Astrocyte of the spinal cord (primary cell): ENCODE results near the gene CA6.

ENCODE experiments used
- DNase-seq: peaks from one replicate; pipeline ENCODE4 v3.0.0; 2011; ENCODE audit warnings: low read depth, low spot score
- H3K4me3 ChIP-seq: 2 replicates; pipeline ENCODE4 v1.5.1; 2011; ENCODE audit warnings: low read depth, mild to moderate bottlenecking, low read length, moderate library complexity
- in situ Hi-C: cut with HindIII; loops from 2 replicates; pipeline ENCODE4 v1.10.0; 2017; ENCODE audit warnings: low sequenced_read_pairs
- TF ChIP-seq, protein P1 (sequence below): IDR thresholded peaks from 2 replicates; pipeline ENCODE4 v1.5.1; 2012; ENCODE audit warnings: low read depth, mild to moderate bottlenecking, low read length, inconsistent platforms

The CA6 gene

DNA sequence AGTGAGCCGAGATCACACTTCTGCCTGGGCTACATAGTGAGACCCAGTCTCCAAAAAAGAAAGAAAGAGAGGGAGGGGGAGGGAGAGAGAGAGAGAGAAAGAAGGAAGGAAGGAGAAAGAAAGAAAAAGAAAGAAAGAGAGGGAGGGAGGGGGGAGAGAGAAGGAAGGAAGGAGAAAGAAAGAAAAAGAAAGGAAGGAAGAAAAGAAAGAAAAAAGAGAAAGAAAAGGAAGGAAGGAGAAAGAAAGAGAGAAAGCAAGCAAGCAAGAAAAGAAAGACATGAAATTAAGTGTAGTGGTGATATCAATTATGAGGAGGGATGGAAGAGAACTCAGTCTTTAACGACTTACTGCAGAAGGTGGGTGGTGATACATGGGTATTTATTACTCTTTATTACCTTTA, 38.5 kb downstream of the CA6 start:
- in situ Hi-C loops, result no loop called here
- no peak overlapping the region for H3K4me3 ChIP-seq
- no peak for DNase-seq
- TF ChIP-seq, protein P1, sequence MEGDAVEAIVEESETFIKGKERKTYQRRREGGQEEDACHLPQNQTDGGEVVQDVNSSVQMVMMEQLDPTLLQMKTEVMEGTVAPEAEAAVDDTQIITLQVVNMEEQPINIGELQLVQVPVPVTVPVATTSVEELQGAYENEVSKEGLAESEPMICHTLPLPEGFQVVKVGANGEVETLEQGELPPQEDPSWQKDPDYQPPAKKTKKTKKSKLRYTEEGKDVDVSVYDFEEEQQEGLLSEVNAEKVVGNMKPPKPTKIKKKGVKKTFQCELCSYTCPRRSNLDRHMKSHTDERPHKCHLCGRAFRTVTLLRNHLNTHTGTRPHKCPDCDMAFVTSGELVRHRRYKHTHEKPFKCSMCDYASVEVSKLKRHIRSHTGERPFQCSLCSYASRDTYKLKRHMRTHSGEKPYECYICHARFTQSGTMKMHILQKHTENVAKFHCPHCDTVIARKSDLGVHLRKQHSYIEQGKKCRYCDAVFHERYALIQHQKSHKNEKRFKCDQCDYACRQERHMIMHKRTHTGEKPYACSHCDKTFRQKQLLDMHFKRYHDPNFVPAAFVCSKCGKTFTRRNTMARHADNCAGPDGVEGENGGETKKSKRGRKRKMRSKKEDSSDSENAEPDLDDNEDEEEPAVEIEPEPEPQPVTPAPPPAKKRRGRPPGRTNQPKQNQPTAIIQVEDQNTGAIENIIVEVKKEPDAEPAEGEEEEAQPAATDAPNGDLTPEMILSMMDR, result no peak

DNA sequence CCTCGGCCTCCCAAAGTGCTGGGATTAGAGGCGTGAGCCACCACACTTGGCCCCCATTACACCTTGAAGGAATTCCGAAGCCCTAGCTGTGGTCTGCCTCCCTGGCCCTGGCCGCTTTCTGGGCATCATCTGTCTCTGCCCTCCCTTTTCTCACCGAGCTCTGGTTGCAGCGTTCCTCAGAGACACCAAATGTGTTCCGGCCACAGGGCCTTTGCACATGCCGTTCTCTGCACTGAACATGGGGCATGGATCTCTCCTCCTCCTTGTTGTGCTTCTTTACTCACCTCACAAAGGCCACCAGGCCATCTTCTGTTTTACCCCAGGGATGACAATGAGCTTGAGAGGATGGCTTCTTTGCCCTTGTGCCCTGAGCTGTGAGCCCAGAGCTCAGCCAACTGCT, 39.3 kb downstream of the CA6 start:
- TF ChIP-seq, protein P1, result no peak
- no peak overlapping the region for H3K4me3 ChIP-seq
- in situ Hi-C loops, result no loop called here
- DNase-seq, result no peak

DNA sequence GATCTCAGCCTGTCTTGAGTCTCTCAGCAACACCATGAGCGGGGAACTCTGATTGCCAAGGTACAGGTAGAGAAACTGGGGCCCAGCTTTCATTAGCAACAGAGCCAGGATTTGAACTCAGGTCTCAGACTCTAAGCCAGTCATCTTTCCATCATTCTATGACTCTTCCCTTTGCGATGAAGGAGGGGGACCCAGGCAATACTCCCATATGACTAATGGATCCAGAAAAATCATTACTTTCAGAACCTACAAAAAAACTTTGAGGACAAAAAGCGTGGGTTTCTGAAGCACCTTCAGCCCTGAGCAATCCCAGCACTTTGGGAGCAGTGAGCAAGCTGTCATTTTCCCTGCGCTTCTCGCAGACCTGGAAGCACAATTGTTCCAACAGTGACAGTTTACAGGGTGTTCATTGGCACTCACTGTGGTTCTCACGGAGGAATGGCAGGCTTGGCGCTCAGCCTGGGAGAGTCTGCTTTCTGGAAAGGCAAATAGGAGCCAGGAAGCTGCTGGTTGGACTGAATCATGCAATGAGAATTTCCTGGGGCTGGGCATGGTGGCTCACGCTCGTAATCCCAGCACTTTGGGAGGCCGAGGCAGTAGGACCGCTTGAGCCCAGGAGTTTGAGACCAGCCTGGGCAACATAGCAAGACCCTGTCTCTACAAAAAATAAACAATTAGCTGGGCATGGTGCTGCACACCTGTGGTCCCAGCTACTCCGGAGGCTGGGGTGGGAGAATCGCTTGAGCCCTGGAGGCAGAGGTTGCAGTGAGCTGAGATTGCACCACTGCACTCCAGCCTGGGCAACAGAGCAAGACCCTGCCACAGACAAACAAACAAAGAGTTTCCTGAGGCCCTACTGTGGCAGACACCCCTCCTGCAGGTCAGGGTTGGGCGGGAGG, 40.5 kb downstream of the CA6 start:
- in situ Hi-C loops, result no loop called here
- DNase-seq, result peak; percentile 96
- TF ChIP-seq, protein P1, result no peak
- no peak overlapping the region for H3K4me3 ChIP-seq

DNA sequence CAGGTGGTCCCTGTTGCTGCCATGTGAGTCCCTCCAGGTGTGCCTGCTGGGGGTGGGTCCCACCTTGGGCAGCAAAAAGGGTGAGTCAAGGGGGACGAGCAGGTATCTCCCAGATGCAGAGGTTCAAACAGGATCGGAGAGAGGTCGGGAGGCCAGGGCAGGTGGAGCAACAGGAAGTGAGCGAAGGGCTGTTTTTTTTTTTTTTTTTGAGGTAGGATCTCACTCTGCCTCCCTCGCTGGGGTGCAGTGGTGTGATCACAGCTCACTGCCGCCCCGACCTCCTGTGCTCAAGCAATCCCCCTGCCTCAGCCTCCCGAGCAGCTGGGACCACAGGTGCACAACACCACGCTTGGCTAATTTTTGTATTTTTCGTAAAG, 41.1 kb downstream of the CA6 start:
- H3K4me3 ChIP-seq, result no peak overlapping the region
- in situ Hi-C loops, result no loop called here
- TF ChIP-seq, protein P1, result no peak
- no peak for DNase-seq

DNA sequence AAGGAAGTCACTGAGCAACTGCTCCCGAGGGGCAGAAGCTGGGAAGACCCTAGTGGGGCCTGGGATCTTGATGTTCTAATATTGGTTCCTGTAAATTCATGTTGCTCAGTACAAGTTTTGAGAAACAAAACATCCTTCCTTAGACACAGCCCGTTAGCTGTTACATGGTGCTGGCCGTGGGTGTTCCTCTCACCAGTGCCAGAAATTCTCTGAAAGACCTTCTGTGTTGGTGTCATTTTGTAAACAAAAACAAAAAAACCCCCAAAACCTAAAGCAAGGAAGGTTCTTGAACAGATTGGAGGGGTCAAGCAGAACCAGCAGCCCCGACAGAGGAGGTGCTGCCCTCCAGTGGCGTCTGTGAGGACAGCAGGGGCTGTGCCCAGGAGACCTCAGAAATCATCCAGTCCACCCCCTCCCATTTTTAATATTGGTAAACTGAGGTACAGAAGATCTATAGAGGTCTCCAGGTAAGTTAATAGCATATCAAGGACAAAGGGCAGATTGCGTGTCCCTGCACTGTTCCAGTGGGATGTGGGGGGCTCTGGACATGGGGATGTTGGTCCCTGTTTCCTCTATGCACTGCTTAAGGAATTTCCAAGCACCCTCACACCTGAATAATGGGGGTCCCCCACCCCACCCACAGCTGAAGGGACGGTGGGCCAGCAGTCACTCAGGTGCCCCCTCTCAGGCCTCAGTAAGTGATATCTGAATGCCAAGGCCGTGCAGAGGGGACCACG, 42.4 kb downstream of the CA6 start:
- TF ChIP-seq, protein P1, result peak; percentile 97
- no peak overlapping the region for H3K4me3 ChIP-seq
- peak; percentile 53 for DNase-seq
- in situ Hi-C loops, result no loop called here

DNA sequence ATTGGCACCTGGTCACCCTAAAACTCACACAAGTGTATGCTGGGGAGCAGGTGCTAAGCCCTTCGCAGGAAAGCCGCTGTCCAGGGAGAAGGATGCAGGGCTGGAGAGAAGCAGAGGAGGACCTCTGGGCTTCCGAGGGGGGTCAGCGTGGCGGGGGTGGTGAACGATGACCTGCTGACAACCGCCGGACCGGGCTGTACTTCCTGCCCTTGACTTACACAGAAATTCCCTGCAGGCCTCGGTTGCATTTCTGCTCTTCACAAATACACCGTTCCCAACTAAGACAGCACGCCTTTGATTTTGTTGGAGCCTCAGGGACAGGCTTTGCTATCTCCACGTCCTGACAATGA, 42.9 kb downstream of the CA6 start:
- in situ Hi-C loops, result no loop called here
- no peak overlapping the region for H3K4me3 ChIP-seq
- TF ChIP-seq, protein P1, result no peak
- DNase-seq, result no peak
